Measurements from ENCODE around the gene PHF21A. TPM values are rescaled to one million over a fixed set of nuclear protein-coding genes. Genes with fewer than 3 reads are reported as not detected.
A peak's percentile ranks its signal among the peaks of the same experiment; 100 is the strongest.

Gene PHF21A
- total and polyA plus RNA-seq, 2 of the 8 experiments (the other 6 are each of a cell fraction or from before 2014, with no cell fraction given): 17.6 to 40.3 TPM

DNA sequence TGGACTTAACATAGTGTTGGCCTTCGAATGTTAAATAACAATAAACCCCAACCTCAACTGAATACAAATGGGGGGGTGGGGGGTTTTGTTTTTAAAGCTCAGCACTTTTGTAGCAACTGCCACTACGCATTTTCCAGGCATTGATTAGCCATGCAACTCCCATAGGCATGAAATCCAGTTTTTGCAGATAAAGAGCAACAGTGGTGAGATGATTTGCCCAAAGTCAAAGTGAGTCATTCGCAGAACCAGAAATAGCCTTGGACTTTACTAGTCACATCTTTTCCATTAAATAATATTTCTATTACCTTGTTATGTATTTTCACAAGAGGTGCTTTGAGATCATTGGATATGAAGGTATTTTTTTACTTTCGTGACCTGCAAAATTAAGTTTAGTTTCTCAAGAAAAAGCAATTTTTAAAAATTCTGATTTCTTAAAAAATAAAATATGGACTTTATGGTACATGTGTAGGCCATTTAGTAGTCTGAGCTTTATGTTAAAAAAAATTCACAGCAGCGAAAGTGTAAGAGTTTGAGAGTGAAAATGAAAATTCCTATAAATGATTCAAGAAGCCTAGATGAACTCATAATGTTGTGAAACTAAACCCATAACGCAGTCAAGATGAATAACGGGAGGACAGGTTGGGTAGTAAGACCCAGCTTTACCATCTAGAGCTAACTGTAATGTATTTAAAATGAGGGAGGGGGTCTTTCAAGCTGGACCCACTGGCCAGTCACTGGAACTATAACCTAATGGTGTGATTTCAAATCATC, 1.9 kb upstream of the PHF21A start:
- Histone ChIP-seq H3K79me1 (ENCODE audit: low read depth, low read length) (no peaks in the 10 kb centered on the region), H2AK5ac (ENCODE audit: low read depth, low read length) (no peak overlapping the region), H4K5ac (ENCODE audit: insufficient read length, low read depth, low read length) (no peak overlapping the region), H3K27me3 (replicated peaks in 1 of 4; ENCODE audit: control insufficient read depth in 3 of 4, extremely low read depth in 1 of 4, insufficient read depth in 3 of 4, low read length in 3 of 4) (no peaks in the 10 kb centered on the region), H3K4me1 (replicated peaks in 1 of 4; ENCODE audit: control insufficient read depth in 3 of 4, insufficient read depth in 4 of 4, low read length in 3 of 4) (peaks cover 0 to 3% (median 1%) of the 10 kb centered on the region in 4 experiments; a peak in 4 of 7 replicates), H3K23me2 (ENCODE audit: low read depth, low read length) (peaks cover 9% of the 10 kb centered on the region), H3K4me3 (ENCODE audit: extremely low read depth in 1 of 4, insufficient read depth in 2 of 4, low read depth in 3 of 4, low read length in 4 of 4) (peak overlapping the region in 3 of 4 experiments; percentile 57 to 99 (median 92); a peak in 5 of 8 replicates), H3K36me3 (ENCODE audit: control insufficient read depth in 2 of 4, insufficient read depth in 4 of 4, low read length in 3 of 4) (no peaks in the 10 kb centered on the region), H4K91ac (replicated peaks; ENCODE audit: insufficient read length, low read length) (no peak overlapping the region), H3K27ac (ENCODE audit: low read depth, low read length) (no peak overlapping the region), H4K8ac (ENCODE audit: extremely low read depth, insufficient read depth, low read length) (no peak overlapping the region), H3K4ac (replicated peaks; ENCODE audit: insufficient read length, low read depth, low read length) (no peak overlapping the region), H2BK120ac (replicated peaks; ENCODE audit: low read depth, low read length) (no peak overlapping the region), H2BK20ac (ENCODE audit: low read length) (no peak overlapping the region), H3K14ac (ENCODE audit: insufficient read length) (no peak overlapping the region), H3K56ac (replicated peaks; ENCODE audit: insufficient read length, low read depth, low read length) (no peak overlapping the region), H2BK5ac (ENCODE audit: low read depth, low read length) (no peak overlapping the region), H3K79me2 (ENCODE audit: control insufficient read depth in 1 of 2, insufficient read depth in 2 of 2, low read length in 2 of 2) (peaks cover 0 to 17% of the 10 kb centered on the region in 2 experiments; a peak in 2 of 4 replicates), H2AFZ (ENCODE audit: low read length) (no peak overlapping the region), H4K20me1 (replicated peaks in 1 of 2; ENCODE audit: control insufficient read depth in 1 of 2, insufficient read depth in 2 of 2, low read length in 2 of 2) (no peaks in the 10 kb centered on the region), H2BK12ac (ENCODE audit: low read depth, low read length) (no peak overlapping the region), H3K18ac (ENCODE audit: extremely low read depth, low read length) (no peak overlapping the region), H2BK15ac (ENCODE audit: low read length) (no peak overlapping the region), H3K4me2 (ENCODE audit: insufficient read depth in 1 of 2, low read depth in 2 of 2, low read length in 2 of 2) (peak overlapping the region; percentile 64 to 66), H3K9ac (replicated peaks in 1 of 4; ENCODE audit: extremely low read depth in 1 of 4, low read depth in 3 of 4, low read length in 3 of 4) (no peak overlapping the region), H3K9me3 (ENCODE audit: insufficient read depth in 2 of 2, low read depth in 1 of 2, low read length in 1 of 2) (no peaks in the 10 kb centered on the region), H3K23ac (ENCODE audit: insufficient read length) (no peak overlapping the region)
- 70% methylated on average over 7 of the region's 7 CpGs; no CpG with 5 or more reads in 1 of the 2 experiments for WGBS, 2 experiments (ENCODE audit: extremely low coverage in 1 of 2, insufficient coverage in 1 of 2, insufficient read length in 1 of 2, insufficient replicate concordance in 2 of 2, low coverage in 1 of 2, low lambda C conversion rate in 2 of 2, missing lambda C conversion rate in 1 of 2)
- DNase-seq (ENCODE audit: low read depth in 1 of 2, low spot score in 2 of 2) (no peak), FAIRE-seq (no peak)
- TF ChIP-seq, protein P1, sequence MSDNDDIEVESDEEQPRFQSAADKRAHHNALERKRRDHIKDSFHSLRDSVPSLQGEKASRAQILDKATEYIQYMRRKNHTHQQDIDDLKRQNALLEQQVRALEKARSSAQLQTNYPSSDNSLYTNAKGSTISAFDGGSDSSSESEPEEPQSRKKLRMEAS (IDR thresholded peaks at IDR 0.05): no peak
- no peak for TF ChIP-seq NRF1 (IDR thresholded peaks at IDR 0.05; ENCODE audit: low read depth, low read length)
- POLR2A ChIA-PET (ENCODE audit: partially characterized antibody): interaction anchor here (0.7 to 2.2 kb wide), 5 partner anchors 11 to 761 kb away, joined by 3 to 6 read pairs (median 4); no protein-coding TSS in a partner anchor
- CTCF ChIA-PET (ENCODE audit: partially characterized antibody): interaction anchor here (1.3 to 3.9 kb wide), 3 partner anchors 11 to 192 kb away, joined by 3 to 13 read pairs (median 5); no protein-coding TSS in a partner anchor
